OCI-LY3 (cell line): ENCODE measurements around the gene ABHD10.

Experiments
- CTCF ChIP-seq: fragments of 200-600, 300-600 bp; sonication (generic); IDR thresholded peaks from 2 replicates; pipeline ENCODE4 v1.5.1; 2014; ENCODE audit warnings: antibody characterized with exemption, low read length, low read depth
- EZH2phosphoT487 ChIP-seq: fragments of 200-600 bp; shearing (Covaris generic); IDR thresholded peaks from 2 replicates; pipeline ENCODE4 v1.6.1; 2018; ENCODE audit warnings: antibody characterized with exemption, mixed run types, low read depth

GRCh38 chr3:111976254-111976653 is 2.6 kb upstream of the ABHD10 start:
- TF ChIP-seq CTCF (no peak), EZH2phosphoT487 (no peak)
